ENCODE results near the gene LGALS13.

DNA sequence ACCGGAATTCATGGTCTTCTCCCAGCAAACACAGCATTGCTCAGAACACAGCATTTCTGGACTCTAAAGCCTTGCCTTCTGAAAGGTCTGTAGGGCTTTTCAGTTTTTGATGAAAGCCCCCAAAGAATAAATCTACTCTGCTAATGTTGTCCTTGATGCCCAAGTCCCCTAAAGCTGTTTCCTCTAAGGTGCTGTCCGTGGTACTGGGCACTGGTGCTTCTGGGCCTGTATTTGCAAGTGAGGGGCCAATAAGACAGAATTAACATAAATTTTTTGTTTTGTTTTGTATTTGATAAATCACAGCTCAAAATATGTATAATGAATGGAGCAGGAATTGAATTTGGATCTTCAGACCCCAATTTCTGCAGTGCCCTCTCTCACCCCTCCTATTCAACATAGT is 12.1 kb upstream of the LGALS13 start:
- TF ChIP-seq, protein P1, sequence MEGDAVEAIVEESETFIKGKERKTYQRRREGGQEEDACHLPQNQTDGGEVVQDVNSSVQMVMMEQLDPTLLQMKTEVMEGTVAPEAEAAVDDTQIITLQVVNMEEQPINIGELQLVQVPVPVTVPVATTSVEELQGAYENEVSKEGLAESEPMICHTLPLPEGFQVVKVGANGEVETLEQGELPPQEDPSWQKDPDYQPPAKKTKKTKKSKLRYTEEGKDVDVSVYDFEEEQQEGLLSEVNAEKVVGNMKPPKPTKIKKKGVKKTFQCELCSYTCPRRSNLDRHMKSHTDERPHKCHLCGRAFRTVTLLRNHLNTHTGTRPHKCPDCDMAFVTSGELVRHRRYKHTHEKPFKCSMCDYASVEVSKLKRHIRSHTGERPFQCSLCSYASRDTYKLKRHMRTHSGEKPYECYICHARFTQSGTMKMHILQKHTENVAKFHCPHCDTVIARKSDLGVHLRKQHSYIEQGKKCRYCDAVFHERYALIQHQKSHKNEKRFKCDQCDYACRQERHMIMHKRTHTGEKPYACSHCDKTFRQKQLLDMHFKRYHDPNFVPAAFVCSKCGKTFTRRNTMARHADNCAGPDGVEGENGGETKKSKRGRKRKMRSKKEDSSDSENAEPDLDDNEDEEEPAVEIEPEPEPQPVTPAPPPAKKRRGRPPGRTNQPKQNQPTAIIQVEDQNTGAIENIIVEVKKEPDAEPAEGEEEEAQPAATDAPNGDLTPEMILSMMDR (IDR thresholded peaks at IDR 0.05) = no peak
- TF ChIP-seq POLR2A (IDR thresholded peaks at IDR 0.05) = no peak

Data from upper lobe of left lung (tissue), 4 donors.